Smooth muscle cell of the brain vasculature (primary cell): Measurements from ENCODE around the gene DAPL1.

ENCODE experiments used
- DNase-seq: peaks from one replicate; pipeline ENCODE4 v3.0.0-alpha.2; 2012; ENCODE audit warnings: low read depth, low spot score

DAPL1 gene

DNA sequence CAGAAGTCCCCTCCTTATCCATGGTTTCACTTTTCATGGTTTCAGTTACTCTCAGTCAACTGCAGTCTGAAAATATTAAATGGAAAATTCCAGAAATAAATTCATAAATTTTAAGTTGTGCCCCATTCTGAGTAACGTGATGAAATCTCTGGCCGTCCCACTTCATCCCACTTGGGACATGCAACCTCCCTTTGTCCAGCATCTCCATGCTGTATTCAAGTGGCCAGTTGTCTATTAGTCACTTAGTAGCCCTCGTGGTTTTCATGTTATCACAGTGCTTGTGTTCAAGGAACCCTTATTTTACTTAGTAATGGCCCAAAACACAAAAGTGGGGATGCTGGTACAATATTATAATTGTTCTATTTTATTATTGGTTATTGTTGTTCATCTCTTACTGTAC, 18.0 kb upstream of the DAPL1 start:
- DNase-seq, result no peak

DNA sequence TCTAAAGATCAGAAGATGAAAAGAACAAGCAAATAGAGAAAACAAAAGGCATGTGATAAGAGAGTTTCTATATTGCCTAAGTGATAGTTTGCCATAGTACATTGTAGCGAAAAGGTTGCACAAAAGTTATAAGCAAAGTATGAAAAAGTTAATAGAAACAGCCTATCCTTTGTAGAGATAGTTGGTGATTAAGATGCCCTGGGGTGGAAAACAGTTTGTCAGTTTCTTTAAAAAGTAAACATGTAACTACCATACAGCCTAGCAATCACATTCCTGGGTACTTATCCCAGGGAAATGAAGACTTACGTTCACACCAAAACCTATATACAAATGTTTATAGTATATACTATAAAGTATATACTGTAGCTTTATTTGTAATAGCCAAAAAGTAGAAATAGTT, 16.9 kb upstream of the DAPL1 start:
- DNase-seq, result no peak

DNA sequence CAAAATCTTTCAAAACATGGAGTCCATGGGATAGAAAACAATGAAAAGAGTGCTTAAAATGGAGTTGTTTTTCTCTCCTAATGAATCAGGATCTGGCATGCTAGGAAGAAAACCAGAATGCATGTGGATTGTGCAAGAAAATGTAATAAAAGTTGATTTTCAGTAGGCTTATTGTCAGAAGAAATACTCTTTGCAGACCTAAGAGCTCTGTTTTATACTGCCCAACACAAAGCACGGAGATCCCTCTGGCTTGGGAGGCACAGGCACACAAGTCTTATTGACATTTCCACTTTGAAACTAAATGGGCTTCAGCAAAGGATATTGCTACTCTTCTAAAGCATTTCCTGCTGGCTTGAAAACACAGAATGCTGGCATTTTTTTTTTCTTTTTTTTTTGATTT, 15.5 kb upstream of the DAPL1 start:
- no peak for DNase-seq

DNA sequence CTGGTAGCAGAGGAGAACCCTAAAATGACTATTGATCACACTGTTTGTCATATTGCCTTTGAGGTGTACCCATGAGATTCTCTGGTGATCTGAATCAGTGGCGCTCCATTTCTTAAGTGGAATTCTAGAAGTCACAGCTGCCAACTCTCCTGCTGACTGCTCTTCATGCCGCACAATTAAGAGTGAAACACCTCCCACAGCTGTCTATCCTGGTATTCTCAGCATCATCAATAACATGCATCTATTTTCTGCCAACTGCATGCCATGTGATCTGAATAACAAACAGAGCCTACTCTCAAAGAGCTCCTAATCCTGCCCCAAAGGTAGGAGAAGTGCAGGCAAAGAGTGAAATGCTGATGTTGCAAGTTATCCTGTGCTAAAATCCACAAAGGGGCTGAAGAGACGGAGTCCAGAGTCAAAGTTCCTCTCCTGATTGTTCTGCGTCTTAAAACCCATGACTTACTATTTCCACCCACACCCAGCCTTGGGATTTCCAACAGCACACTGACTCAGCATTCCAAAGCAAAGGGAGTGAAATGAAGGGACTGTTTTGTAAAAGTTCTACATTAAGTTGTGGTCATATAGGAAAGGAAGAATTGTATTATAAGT, 13.7 kb upstream of the DAPL1 start:
- DNase-seq, result no peak

DNA sequence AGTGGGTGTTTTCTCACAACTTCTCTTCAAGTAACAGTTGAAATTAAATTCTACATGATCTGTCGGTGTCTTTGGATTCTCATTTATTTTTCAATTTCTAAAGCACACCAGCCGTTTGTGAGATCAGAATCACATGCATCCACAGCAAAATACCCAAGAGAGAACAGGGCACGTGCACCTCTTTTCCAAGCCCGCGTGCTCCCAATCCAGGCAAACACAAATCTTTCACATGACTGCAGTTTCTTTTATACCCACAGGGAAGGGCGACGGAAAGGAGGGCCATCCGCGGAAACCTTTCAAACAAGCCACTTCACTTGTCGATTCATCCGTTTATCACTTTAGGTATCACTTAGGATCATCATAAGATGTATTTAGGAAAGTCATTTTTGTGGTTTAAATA, 13.0 kb upstream of the DAPL1 start:
- no peak for DNase-seq

DNA sequence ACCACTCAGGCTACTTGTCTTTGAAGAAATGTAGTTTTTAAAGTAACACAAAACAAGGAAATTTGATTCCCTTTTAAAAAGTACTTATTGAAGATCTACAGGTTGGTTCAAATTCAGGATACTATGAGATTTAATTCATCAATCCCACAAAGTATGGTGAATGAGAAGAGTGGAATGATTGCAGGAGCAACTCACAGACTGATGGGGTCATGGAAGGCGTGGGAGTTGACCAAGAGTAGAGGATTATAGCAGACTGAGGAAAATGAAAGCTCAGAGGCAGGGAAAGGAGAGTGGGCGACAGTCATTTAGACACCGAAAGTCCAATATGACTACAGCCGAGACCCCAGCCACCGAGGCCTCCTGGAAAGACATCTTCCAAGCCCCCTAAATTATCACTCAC, 12.5 kb upstream of the DAPL1 start:
- no peak for DNase-seq

DNA sequence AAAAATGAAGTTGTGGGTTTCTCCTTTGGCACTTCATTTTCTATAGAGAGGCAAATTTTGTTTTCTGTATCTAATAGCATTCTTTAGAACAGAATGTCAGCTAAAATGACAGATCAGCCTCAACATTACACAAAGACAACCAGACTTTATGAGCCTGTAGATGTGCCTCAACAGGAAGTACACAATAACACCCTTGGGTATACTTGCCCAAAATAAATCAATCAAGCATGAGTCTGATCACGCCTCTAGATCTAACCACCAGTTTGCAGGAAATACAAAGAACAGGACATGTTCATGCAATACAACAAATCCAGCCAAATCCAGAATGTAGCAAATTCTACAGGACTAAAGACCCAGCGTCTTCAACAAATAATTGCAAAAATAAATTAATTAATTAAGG, 11.2 kb upstream of the DAPL1 start:
- no peak for DNase-seq

DNA sequence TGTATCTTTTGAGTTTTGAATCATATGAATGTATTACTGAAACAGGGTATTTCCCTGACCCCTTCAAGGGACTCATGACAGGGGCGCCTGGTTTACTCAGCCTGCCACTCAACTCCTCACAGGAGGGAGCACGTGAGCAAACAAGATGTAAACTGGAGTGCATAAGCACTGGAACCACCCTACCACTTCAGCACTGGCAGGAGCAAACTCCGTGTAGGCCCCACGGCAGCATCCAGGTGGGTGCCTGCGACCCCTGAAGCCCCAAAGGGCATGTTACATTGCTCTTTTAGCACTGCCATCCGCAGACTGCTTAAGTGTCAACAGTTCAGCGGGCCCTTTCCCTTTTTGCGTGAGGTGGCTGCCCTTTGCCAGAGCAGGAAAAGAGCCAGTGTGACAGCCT, 8.2 kb upstream of the DAPL1 start:
- no peak for DNase-seq

DNA sequence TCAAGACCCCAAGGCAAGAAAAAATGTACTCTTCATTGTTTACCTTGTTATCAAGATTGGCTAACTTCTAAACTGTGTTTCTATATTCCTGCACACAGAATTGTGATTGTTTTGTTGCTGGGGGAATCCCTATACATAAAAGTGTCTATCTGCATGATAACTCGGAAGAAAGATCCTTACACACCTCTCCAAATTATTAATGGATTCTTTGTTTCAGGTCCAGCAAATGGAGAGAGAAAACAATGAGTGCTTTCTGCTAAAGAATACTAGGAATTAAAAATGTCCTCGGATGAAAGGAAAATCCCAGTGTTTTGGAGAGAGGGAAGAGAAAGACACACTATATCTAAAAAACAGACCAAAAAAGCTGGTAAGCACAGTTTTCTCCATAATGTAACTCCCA, 6.2 kb upstream of the DAPL1 start:
- DNase-seq, result no peak

DNA sequence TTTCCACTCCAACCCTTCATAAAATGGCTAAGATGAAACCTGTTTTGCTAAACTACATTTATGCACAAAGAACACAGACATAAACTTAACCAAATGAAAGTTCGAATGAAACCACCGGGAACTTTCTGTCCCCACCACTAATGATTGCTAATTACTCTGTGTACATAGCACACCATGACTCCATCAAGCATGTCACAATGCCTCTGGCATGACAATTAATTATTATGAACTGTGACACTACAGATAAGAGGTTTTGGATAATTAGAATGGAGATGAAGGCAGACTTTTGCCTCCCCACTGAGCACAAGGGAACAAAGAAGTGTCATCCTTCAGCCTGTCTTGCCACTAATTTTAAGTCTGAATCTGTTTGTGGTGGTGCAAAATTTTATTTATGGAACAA, 1.5 kb downstream of the DAPL1 start:
- no peak for DNase-seq

DNA sequence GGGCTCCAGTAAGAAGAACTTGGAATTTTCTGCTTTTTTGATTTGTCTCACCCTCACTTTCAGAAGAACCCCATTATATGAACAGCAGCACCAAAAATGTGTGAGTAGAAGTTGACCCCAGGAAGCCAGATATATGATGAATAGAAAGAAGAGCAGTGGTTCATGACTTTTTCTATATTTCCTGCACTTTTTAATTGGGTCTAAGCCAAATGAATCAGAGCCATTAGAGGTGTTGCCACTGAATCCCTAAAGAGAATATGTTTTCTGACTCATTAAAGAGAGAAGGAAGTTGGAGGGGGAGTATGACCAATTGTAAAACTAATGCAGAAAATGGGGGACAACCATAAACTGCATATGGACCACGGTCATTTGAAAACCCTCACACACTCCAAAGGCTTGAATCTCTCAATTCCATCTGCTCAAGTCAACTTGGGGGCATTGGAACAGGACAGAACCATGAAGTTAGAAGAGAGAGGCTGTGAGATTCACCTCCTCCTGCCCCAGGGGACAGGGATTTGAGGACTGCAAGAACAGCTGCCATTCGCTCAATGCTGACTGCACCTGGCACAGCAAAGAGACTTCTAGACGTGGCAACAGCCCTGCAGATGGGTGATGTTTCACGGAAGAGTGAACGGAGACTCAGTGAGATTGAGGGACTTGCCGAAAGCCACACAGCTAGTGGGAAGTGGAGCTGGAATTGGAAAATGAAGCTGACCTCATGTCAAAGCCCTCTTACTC, 3.0 kb downstream of the DAPL1 start:
- no peak for DNase-seq

DNA sequence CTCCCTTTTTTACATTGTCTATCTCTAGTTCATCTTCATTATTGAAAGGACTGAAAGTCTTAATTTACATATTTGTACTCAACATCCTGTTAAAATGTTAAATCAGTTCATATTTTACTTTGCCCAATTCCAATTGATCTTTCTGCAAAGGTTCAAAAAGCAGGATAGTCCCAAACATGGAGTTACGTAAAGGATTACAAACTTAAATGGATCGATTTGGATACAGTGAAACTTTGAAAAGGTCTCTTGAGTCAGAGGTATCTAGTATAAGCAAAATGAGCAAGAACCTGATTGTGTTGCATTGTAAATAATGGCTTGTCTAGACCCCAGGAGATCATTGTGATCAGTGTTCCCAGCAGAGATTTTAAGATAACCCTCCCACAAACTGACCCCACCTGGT, 4.1 kb downstream of the DAPL1 start:
- DNase-seq, result no peak

DNA sequence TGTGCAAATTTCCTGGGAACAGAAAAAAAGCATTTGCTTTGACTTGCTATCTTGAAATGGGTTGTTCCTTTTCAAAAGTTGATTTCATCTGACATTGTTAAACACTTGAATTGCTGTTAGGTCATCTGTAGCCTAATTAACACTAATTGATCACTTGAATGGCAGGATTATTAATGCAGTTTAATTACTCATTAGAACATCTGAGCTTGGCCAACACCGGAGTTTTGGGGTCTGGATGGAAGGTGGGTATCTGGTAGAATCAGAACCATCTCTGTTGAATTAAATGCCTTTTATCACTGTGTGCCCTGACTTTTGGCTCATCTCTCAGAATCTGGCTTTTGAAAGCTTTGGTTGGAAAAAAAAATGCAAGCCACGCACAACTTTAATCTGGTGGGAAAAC, 8.4 kb downstream of the DAPL1 start:
- DNase-seq, result no peak

DNA sequence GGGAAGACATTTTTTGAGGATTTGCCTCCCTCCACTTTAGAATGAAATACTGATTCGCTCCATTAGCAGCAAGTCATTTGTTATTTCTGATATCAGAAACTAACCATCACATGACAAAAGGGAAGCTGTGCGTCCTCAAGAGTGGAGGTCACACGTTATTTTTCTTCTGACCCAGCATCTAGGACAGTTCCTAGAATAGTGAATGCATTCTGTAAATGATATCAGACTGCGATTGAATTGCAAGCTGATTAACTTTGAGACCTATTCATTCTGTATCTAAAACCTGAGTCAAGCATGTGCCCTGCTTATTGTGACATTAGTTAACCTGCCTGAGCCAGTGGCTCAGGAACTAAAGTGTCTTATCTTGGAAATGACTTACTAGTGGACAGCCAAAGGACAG, 10.1 kb downstream of the DAPL1 start:
- DNase-seq, result no peak

DNA sequence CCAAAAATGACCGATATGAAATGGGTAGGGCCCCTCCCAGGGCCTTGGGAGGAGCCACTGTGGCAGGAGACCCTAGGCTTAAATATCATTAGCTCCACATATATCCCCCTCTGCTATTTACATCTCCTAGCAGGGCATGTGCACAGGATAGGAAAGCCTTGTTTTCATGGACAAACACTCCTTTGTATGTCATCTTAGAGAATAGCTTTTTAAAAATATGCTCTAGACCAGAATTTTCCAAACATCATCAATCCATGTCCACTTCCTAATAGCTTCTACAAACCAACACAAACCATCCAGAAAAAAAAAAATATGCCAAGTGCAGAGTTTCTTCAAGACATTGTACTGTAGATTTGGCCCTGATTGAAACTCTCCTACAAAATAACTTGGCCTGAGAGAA, 10.8 kb downstream of the DAPL1 start:
- no peak for DNase-seq

DNA sequence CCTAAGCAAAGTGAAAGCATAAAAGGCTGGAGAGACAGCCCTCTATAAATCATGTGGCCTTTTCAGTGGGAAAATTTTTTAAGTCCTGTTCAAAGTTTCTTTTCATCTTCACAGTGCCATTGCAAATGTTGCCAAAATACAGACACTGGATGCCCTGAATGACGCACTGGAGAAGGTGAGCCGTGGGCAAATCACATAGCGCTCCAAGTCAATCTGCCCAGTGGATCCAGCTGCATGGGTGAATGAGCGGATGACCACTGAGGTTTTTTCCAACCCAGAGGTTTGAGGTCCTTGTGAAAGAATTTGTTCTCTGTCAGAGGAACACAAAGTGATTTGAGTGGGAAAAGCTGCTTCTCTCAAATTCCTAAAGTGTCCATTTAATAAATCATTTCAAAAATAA, 11.8 kb downstream of the DAPL1 start:
- no peak for DNase-seq

DNA sequence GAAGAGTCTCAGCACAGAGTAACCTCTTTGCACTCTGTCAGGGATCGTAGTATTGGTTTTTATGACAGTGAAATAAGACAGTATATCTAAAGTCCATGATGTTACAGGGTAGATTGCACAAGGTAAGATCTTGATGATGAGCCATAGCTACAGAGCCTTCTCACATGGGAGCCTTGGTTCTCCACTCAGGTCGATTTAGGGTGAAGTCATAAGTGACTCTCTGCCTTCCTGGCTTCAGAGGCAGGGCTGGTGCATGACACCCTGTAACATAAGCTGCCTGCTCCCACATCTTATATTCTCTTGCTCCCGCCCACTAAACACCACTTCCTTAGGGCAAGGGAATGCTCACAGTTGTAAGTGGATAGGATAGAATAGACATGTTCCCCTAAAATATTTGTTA, 13.3 kb downstream of the DAPL1 start:
- DNase-seq, result no peak

DNA sequence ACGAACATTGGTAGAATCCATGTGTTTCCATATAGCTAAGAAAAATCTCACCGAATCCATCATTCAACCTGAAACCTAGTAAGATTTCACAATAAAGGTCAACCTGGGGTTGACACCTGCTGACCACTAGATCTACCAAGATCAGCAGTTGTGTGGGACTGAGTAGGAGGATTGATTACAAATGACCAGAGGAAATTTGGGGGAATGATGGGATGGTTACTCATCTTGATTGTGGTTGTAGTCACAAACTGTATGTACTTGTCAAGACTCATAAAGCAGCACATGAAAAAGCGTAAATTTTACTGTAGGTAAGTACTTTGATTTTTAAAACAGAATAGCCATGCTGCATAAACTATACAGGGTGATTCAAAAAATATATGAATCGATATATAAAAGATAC, 14.7 kb downstream of the DAPL1 start:
- DNase-seq, result no peak

DNA sequence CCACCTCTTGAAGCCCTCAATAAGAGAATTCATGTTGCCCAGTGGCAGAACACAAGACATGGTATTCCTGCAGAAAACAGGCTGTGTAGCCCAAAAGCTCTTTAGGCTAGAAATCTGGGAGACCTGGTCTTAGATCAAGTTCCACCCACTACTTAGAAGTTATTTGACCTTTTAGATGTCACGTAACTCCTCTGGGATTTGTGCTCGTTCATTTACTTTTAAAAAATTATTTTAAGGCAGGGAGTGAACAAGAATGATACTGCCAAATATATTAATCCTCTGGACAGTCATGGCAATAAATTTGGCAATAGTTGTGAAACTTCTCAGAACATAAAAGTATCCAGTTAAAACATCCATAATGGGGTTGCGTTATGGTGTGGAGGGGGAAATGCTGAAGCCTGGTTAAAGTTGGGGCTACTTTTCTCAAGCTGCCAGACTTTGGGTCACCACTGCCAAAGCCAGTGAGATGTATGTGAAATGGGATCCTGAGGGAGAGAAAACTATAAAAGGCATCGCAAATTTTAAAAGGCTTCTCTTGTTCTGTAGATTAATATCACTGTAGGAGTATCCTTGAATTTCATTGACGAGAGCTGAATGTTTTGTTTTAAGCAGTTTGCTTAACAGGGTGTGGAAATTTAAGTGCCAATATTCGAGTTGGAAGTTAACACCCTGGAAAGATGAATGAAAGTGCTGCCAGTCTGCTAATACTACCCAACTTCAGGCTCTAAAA, 15.8 kb downstream of the DAPL1 start:
- no peak for DNase-seq

DNA sequence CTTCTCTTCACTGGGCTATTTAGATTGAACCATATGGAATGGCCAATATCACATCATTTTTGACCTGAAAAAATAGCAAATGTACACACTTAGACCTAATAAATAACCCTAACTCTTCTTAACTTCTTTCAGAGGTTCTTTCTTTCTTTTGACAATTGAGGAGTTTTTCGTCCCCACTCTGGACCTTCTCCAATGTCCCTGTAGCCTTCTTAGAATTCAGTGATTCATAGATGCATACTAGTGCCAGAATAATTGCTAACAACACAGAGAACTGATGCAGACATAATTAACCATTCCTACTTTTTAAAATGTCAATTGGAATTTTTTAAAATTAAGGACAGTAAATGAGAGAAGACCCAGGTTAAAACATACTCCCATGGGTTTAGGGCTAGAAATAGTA, 20.0 kb downstream of the DAPL1 start:
- no peak for DNase-seq

DNA sequence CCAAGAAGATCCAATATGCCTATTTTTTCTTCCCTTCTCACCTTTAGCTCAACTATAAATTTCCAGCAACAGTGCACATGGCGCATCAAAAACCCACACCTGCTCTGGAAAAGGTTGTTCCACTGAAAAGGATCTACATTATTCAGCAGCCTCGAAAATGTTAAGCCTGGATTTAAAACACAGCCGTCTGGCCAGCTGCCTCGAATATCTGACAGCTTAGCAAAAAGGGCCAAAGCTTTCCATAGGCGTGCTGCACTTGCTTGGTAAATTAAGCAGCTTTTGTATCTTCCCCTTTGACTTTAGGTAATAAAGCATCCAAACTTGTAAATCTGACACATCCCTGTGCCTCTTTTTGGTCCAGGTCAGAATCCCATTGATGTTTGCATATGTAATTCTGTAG, 20.5 kb downstream of the DAPL1 start:
- DNase-seq, result no peak

DNA sequence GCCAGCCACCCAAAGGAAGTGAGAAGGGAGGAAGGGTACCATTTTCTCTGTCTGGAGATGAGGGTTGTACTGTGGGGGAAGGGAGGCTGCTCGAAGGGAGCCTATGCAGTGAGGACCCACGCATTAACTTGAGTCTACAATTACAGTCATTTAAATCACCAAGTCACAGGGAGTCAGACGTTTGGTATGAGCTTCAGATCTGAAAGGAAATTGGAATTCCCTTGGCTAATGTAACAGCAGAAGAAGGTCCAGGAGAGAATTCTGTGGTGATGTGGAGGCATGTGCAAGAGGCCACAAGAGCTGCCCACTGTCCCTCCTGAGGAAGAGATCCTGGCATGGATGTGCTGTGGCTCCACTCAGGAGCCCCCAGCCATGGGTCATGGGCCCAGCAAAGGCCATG, 22.5 kb downstream of the DAPL1 start:
- no peak for DNase-seq

DNA sequence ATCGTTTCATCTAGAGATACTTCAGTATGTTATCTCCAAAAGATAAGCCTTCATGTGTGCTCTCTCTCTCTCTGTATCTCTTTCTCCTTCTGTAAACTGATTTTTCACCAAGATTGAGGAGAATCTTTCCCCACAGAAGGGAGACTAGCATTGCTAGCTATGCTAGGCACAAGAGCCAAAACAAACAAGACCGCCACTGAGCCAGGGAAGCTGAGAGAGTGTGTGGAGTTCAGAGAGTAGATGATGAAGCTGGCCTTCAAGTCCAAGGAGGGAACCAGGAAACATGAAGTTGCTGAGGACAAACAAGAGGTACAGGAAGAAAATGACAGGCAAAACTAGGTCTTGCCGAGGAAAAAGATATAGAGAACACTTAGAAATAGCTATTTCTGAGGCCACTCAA, 23.4 kb downstream of the DAPL1 start:
- peak; percentile 23 for DNase-seq
